Upper lobe of left lung (tissue), 6 donors: ENCODE measurements around the gene ACE2. TPM values are rescaled to one million over a fixed set of nuclear protein-coding genes. Genes with fewer than 3 reads are reported as not detected.

Source experiments
- ATAC-seq, 2 donors: fragments of 200-7000 bp; cut with Tn5 transposase; one replicate each; pipeline ENCODE4 v1.9.1; 2022; ENCODE audit warnings: mild to moderate bottlenecking in 2 of 2, moderate library complexity in 2 of 2; ENCODE audit not compliant: low FRiP score in 2 of 2
- DNase-seq, 2 donors: peaks; one replicate each; pipeline ENCODE4 v3.0.0-alpha.2; 2019 to 2020
- H3K27ac ChIP-seq, 4 donors: fragments of 200-600 bp; sonication (generic); one replicate each; pipeline ENCODE4 v1.5.1; 2016 to 2019
- H3K27me3 ChIP-seq, 4 donors: fragments of 200-600 bp; sonication (generic); one replicate each; pipeline ENCODE4 v1.5.1; 2017 to 2019
- H3K36me3 ChIP-seq, 4 donors: fragments of 200-600 bp; sonication (generic); one replicate each; pipeline ENCODE4 v1.5.1; 2016 to 2019
- H3K4me1 ChIP-seq, 4 donors: fragments of 200-600 bp; sonication (generic); one replicate each; pipeline ENCODE4 v1.5.1; 2018 to 2019
- H3K4me3 ChIP-seq, 4 donors: fragments of 200-600 bp; sonication (generic); one replicate each; pipeline ENCODE4 v1.5.1; 2017 to 2019; ENCODE audit warnings: mild to moderate bottlenecking in 2 of 4, moderate library complexity in 1 of 4
- H3K9me3 ChIP-seq, 4 donors: fragments of 200-600 bp; sonication (generic); one replicate each; pipeline ENCODE4 v1.5.1; 2018 to 2019
- EP300 ChIP-seq, 4 donors: sonication (generic); formaldehyde crosslinking; IDR thresholded peaks; one replicate each; pipeline ENCODE4 v1.5.1; 2017; ENCODE audit warnings: antibody characterized with exemption in 4 of 4, control low read depth in 2 of 4
- POLR2A ChIP-seq, 4 donors: fragments of 450-650 bp; IDR thresholded peaks; one replicate each; pipeline ENCODE4 v1.5.1; 2016 to 2017; ENCODE audit warnings: antibody characterized with exemption in 4 of 4, mild to moderate bottlenecking in 2 of 4
- POLR2AphosphoS5 ChIP-seq, 2 donors: sonication (generic); formaldehyde crosslinking; IDR thresholded peaks; one replicate each; pipeline ENCODE4 v1.5.1; 2017; ENCODE audit warnings: antibody characterized with exemption in 2 of 2
- WGBS, 2 donors: methylation state at CpG; one replicate each; pipeline ENCODE4 v1.1.5; 2017 to 2018; 5-methylcytosine and 5-hydroxymethylcytosine counted together
- total RNA-seq, 6 donors: library from RNA; depleted of rRNA in 4 of 6; stranded (reverse); fragments of >200 nt in 4 of 6; gene quantifications; one replicate each; pipeline versions ENCODE4 v1.1.0 to v1.2.1, GENCODE V29; 2016 to 2021
- TF ChIP-seq, protein P1 (sequence below), 6 experiments: fragments of 450-650 bp in 4 of 6; fragments of 200-600 bp in 2 of 6; sonication (generic) in 2 of 6; IDR thresholded peaks; one replicate each; pipeline ENCODE4 v1.5.1; 2016 to 2019; ENCODE audit warnings: antibody characterized with exemption in 6 of 6
- donor health status: DM: no; HTN: no; CAD: no; lungs with moderate emphysema.
- donor health status: DM: no; HTN: yes; CAD: no; lungs with severe emphysema.

The ACE2 gene
- total RNA-seq, 6 donors from 2014 or later: 1.6 to 4.1 (median 2.7) TPM; not detected in 1

DNA sequence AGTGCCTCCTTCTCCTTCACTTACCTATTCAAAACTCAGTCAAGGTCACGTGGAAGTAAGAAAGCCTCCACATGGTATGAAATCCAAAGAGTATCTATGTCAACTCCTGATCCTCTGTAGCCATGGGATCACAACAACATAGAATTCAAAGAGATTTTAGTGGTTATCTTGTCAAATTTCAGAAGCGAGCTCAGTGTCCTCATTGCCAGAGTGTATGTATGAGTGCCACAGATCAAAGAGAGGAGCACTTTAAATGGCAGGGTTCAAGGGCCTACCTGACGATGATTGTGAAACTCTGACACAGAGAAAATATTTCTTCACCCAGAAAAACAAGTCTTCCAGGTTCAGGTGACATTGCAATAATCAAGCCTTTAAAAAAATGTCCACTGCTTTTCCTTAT, 1.2 kb upstream of the ACE2 start:
- WGBS, 2 donors: 58 to 87% methylated on average over 3 of the region's 3 CpGs
- Histone ChIP-seq H3K27me3 (no peaks in the 10 kb centered on the region), H3K27ac (peak overlapping the region in 1 of 4 donors; percentile 22), H3K9me3 (no peaks in the 10 kb centered on the region), H3K36me3 (no peaks in the 10 kb centered on the region), H3K4me3 (no peak overlapping the region), H3K4me1 (peaks cover 0 to 5% (median 0%) of the 10 kb centered on the region in 4 donors)
- ATAC-seq (no peak), DNase-seq (no peak)
- TF ChIP-seq POLR2AphosphoS5 (IDR thresholded peaks at IDR 0.05) (no peak), POLR2A (IDR thresholded peaks at IDR 0.05) (no peak), EP300 (IDR thresholded peaks at IDR 0.05) (peak in 1 of 4 donors; percentile 22)

DNA sequence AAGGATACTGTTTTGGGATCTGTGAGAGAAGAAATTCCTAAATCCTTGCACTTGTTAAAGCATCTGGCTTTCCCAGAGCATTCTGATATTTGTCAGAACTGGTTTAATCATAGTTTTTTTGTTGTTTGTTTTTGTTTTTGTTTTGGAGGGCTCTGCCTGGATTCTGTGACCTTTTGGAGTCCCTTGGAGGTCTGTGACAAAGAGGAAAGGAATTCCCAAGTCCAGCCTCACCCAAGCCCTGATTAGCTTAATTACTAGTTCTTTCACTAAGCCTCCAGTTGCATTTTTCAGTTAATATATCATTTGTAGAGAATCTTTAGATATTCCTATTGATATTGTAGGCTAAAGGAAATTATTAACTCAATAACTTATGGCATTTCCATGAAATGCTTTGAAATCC, 711 bp downstream of the ACE2 start:
- no peaks in the 10 kb centered on the region for H3K4me1 ChIP-seq
- no peaks in the 10 kb centered on the region for H3K9me3 ChIP-seq
- ATAC-seq (no peak), DNase-seq (no peak)
- H3K4me3 ChIP-seq: no peak overlapping the region
- H3K36me3 ChIP-seq: no peaks in the 10 kb centered on the region
- no peak overlapping the region for H3K27ac ChIP-seq
- H3K27me3 ChIP-seq: no peaks in the 10 kb centered on the region
- TF ChIP-seq POLR2A (IDR thresholded peaks at IDR 0.05) (no peak), EP300 (IDR thresholded peaks at IDR 0.05) (no peak), POLR2AphosphoS5 (IDR thresholded peaks at IDR 0.05) (no peak)
- TF ChIP-seq, protein P1, sequence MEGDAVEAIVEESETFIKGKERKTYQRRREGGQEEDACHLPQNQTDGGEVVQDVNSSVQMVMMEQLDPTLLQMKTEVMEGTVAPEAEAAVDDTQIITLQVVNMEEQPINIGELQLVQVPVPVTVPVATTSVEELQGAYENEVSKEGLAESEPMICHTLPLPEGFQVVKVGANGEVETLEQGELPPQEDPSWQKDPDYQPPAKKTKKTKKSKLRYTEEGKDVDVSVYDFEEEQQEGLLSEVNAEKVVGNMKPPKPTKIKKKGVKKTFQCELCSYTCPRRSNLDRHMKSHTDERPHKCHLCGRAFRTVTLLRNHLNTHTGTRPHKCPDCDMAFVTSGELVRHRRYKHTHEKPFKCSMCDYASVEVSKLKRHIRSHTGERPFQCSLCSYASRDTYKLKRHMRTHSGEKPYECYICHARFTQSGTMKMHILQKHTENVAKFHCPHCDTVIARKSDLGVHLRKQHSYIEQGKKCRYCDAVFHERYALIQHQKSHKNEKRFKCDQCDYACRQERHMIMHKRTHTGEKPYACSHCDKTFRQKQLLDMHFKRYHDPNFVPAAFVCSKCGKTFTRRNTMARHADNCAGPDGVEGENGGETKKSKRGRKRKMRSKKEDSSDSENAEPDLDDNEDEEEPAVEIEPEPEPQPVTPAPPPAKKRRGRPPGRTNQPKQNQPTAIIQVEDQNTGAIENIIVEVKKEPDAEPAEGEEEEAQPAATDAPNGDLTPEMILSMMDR (IDR thresholded peaks at IDR 0.05): no peak

DNA sequence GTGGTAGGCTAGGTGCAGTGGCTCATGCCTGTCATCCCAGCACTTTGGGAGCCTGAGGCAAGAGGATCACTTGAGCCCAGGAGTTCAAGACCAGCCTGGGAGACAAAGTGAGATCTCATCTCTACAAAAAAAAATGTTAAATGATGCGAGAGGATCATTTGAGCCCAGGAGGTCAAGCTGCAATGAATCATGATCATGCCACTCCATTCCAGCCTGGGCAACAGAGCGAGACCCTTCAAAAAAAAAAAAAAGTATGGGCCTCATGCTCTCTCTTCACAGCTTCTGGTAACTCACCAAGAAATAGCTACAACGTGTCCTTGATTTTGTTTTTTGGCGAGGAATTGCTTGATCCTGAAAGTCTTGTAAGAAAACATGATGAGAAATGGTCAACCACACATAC, 1.3 kb downstream of the ACE2 start:
- 68 to 96% methylated on average over 4 of the region's 4 CpGs for WGBS, 2 donors
- Histone ChIP-seq H3K27ac (no peak overlapping the region), H3K27me3 (no peaks in the 10 kb centered on the region), H3K9me3 (no peaks in the 10 kb centered on the region), H3K4me3 (no peak overlapping the region), H3K36me3 (no peaks in the 10 kb centered on the region), H3K4me1 (no peaks in the 10 kb centered on the region)
- DNase-seq: no peak
- ATAC-seq: no peak
- TF ChIP-seq, protein P1 (IDR thresholded peaks at IDR 0.05): no peak
- TF ChIP-seq POLR2AphosphoS5 (IDR thresholded peaks at IDR 0.05) (no peak), EP300 (IDR thresholded peaks at IDR 0.05) (no peak)

DNA sequence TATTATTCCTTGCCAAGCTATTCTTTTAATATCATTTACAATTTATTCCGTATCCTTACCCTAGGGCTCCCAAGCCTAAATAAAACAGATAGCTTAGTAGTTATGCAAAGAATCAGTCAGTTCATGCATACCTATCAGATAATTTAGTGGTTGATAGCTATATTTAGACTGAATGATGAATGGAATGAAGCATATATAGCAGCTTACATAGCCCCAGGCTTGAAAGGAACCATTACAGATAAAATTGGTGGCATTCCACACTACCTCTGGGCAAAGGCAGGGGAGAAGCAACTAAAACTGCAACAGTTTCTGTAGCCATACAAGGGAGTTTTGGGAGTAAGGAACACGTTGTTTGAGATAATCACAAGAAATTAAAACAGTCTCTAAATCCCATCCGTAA, 2.7 kb downstream of the ACE2 start:
- ATAC-seq: no peak
- Histone ChIP-seq H3K4me3 (no peak overlapping the region), H3K4me1 (no peaks in the 10 kb centered on the region), H3K27ac (no peak overlapping the region), H3K27me3 (no peaks in the 10 kb centered on the region), H3K9me3 (no peaks in the 10 kb centered on the region), H3K36me3 (no peaks in the 10 kb centered on the region)
- 61 to 81% methylated on average over 3 of the region's 3 CpGs for WGBS, 2 donors
- DNase-seq: no peak
- no peak for TF ChIP-seq EP300 (IDR thresholded peaks at IDR 0.05)
- TF ChIP-seq POLR2A (IDR thresholded peaks at IDR 0.05): no peak
- TF ChIP-seq, protein P1 (IDR thresholded peaks at IDR 0.05): no peak
- no peak for TF ChIP-seq POLR2AphosphoS5 (IDR thresholded peaks at IDR 0.05)

DNA sequence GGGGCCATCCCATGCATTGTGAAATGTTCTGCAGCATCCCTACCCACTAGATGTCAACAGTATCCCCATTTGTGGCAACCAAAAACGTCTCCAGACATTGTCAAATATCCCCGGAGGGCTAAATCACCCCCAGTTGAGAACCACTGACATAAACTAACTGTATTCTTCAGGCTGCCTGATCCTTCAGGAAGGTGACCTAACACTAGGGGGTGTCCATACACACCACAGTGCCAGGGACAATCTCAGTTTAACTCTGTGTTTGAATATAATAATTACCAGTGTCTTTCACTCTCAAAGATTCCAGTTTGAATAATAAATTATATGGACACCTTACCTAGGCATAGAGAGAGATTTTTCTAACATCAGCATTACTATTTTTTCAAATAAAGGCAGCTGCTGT, 6.4 kb downstream of the ACE2 start:
- Histone ChIP-seq H3K9me3 (no peaks in the 10 kb centered on the region), H3K4me1 (no peaks in the 10 kb centered on the region), H3K36me3 (no peaks in the 10 kb centered on the region), H3K4me3 (no peak overlapping the region), H3K27ac (no peak overlapping the region), H3K27me3 (no peaks in the 10 kb centered on the region)
- TF ChIP-seq POLR2AphosphoS5 (IDR thresholded peaks at IDR 0.05): no peak
- TF ChIP-seq EP300 (IDR thresholded peaks at IDR 0.05): no peak
- TF ChIP-seq, protein P1 (IDR thresholded peaks at IDR 0.05): no peak
- no peak for TF ChIP-seq POLR2A (IDR thresholded peaks at IDR 0.05)
- 33 to 36% methylated on average over 2 of the region's 2 CpGs for WGBS, 2 donors
- DNase-seq (no peak), ATAC-seq (no peak)
